ENCODE results near the gene PODNL1.
"Not testable (repeated sequence)": the region's sequence is repeated elsewhere in the genome, so short reads cannot be mapped to it uniquely, and the experiment has no call there.

The PODNL1 gene

DNA sequence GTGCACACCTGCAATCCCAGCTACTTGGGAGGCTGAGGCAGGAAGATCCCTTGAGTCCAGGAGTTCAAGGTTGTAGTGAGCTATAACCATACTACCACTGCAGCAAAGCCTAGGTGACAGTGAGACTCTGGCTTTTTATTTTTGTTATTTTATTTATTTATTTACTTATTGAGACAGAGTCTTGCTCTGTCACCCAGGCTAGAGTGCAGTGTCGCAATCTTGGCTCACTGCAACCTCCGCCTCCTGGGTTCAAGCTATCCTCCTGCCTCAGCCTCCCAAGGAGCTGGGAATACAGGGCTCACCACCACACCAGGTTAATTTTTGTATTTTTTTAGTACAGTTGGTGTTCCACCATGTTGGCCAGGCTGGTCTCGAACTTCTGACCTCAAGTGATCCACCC lies 35.3 kb upstream of the PODNL1 start:
- not testable (repeated sequence) for FAIRE-seq

GRCh38 chr19:13972368-13973155 lies 34.3 kb upstream of the PODNL1 start:
- FAIRE-seq: no peak

DNA sequence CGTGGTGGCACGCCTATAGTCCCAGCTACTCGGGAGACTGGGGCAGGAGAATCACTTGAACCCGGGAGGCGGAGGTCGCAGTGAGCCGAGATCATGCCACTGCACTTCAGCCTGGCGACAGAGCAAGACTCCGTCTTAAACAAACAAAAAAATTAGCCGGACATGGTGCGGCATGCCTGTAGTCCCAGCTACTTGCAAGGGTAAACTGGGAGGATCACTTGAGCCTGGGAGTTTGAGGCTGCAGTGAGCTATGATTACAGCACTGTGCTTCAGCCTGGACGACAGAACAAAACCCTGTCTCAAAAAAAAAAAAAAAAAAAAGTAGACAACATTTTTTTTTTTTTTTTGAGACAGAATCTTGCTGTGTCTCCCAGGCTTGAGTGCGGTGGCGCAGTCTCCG lies 33.7 kb upstream of the PODNL1 start:
- not testable (repeated sequence) for FAIRE-seq

DNA sequence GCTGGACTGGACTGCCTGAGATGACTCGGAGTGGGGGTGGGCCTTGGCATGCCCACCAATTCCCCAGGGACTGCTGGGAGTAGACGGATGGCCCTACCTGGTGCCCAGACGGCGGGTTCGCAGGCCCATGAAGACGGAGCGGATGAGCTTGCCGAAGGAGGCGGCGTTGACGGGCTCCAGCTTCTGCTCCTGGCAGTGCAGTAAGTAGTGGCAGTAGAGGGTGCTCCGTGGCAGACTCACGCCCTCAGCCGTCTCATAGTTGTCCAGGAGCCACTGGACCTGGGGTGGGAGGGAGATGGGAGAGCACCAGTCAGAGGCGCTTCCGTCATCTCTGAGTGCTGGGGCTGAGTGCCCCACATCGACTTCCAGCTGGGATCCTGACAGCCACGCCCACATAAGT lies 31.7 kb upstream of the PODNL1 start:
- no peak for FAIRE-seq

GRCh38 chr19:13968999-13969398 lies 30.8 kb upstream of the PODNL1 start:
- FAIRE-seq: no peak

DNA sequence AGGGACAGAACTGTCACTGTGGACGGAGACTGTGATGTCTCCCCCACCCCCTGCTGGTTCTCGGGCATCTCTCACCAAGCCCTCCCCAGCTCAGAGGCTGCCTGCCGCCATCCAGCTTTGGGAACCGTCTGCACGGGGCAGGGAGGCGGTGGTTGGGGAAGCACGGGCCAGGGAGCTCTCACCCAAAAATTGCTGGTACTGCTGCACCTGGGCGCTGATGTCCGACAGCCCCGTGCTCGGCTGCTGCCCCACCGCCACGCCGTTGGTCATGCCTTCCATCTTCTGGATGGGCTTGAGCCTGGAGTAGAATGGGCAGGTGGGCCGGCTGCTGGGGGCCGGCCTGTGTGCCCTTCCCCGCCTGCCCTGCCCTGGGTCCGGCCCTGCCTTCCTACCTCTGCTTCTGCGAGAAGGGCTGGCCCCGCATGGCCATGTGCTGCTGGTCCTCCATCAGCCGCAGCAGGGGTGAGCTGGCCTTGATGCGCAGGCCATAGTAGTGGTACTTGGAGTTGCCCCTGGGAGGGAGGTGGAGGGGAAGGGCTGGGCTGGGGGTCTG lies 30.2 kb upstream of the PODNL1 start:
- FAIRE-seq: no peak

DNA sequence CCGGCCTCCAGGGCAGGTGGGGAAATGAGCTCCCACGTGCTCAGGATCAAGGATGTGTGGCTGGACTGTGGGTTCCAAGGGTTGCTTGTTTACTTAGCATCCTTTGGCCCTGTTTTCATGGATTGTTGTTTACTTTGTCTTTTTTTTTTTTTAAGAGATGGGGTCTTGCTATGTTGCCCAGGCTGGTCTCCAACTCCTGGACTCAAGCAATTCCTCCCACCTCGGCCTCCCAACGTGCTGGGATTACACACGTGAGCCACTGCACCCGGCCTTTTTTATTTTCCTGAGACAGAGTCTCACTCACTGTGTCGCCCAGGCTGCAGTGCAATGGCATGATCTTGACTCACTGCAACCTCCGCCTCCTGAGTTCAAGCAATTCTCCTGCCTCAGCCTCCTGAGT lies 29.0 kb upstream of the PODNL1 start:
- FAIRE-seq: not testable (repeated sequence)

DNA sequence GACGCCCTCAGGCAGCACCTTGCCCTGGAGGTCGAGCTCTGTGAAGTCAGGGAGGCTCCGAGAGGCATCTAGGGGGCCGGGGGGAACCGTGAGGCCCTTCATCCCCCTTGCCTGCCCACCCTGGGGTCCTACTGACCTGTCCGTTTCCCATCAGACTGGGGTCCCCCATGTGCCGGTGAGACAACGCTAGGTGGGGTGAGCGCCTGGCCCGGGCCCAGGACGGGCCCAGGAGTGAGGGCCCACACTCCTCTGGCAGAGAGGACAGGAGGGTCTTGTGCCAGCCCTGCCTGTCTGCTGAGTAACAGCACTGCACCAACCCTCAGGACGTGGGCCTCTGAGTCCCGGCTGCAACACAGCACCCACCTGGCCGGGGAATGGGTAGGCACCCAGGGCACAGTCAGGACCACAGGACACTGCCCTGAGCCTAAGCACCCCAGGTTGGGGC lies 28.5 kb upstream of the PODNL1 start:
- no peak for FAIRE-seq

- FAIRE-seq: no peak
These were observed 27.9 kb upstream of the PODNL1 start for GRCh38 chr19:13965926-13966683.

DNA sequence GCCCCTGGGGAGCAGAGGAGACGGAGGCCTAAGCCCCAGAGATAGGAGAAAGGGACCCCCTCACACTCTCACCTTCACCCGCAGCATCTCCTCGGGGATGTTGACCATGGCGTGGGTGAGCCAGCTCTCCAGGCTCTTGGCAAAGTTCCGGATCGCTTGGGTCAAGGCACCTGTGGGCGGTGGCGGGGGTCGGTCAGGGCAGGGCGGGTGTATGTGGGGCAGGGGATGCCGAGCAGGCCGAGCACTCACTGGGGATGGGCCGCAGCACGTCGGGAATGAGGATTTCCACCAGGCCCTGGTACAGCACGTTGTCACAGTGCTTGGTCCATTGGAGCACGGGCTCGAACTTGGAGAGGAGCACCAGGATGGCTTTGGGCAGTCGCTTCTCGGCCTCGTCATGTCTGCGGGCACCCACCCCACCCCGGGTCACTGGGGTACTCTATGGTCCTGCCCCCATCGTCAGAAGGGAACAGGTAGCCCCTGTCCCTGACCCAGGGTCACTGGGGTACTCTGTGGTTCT lies 27.2 kb upstream of the PODNL1 start:
- no peak for FAIRE-seq

DNA sequence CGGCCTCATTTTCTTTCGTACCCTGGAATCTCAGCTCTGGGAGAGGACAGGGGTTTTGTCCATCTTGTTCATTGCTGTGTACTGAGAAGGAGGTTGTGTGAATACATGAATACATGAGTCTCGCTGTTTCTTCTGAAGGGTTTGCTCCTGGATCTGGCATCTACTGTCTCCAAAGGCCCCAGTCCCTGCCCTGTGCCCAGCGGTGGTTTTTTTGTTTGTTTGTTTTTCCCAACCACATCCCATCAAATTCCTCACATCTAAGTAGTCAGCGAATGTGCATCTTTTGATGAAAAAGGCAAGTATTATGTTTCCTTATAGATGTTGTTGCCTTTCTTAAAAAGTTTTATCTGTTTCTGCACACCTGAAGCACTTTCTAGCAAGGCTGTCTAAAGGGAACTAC lies 26.6 kb upstream of the PODNL1 start:
- FAIRE-seq: no peak

- FAIRE-seq: no peak
These were observed 25.4 kb upstream of the PODNL1 start for GRCh38 chr19:13963603-13964105.

GRCh38 chr19:13962699-13963602 lies 24.7 kb upstream of the PODNL1 start:
- no peak for FAIRE-seq

DNA sequence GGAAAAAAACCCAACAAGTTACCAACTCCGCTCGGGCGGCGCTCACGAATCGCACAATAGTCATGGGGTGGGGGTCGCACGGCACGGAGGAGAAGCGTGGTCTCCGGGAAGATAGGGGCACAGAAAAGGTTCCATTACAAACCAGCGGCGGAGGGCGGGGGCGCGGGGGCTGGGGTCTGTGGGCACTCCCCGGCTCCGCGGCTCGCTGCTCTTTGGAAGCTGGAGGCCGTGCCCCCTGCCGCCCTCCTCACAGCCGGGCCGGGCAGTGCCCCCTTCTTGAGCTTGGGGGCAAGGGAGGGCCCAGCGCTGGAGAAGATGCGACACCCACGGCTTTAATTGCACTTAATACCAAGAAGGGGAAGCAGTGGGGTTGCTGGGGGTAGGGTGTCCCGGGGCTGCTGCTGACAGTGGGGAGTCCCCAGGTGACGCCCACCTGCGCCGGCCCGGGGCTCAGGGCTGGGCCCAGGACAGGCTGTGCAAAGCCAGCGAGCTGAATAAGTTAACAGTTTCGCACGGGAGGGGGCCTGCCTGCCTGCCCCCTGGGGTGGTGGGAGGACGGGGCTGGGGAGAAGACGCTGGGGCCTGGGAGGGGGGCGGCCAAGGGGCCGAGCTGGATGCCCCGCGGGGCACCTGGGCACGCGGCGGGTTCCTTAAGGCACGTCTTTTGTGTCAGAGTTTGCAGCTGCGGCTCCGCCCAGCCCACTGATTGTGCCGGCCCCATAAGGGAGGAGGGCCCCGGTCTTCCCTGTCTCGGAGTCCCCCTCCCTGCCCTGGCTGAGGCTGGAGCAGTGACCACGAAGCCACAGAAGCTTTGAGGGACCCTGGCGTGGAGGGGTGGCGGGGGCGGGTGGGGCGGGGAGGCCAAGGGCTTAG lies 23.8 kb upstream of the PODNL1 start:
- FAIRE-seq: no peak

DNA sequence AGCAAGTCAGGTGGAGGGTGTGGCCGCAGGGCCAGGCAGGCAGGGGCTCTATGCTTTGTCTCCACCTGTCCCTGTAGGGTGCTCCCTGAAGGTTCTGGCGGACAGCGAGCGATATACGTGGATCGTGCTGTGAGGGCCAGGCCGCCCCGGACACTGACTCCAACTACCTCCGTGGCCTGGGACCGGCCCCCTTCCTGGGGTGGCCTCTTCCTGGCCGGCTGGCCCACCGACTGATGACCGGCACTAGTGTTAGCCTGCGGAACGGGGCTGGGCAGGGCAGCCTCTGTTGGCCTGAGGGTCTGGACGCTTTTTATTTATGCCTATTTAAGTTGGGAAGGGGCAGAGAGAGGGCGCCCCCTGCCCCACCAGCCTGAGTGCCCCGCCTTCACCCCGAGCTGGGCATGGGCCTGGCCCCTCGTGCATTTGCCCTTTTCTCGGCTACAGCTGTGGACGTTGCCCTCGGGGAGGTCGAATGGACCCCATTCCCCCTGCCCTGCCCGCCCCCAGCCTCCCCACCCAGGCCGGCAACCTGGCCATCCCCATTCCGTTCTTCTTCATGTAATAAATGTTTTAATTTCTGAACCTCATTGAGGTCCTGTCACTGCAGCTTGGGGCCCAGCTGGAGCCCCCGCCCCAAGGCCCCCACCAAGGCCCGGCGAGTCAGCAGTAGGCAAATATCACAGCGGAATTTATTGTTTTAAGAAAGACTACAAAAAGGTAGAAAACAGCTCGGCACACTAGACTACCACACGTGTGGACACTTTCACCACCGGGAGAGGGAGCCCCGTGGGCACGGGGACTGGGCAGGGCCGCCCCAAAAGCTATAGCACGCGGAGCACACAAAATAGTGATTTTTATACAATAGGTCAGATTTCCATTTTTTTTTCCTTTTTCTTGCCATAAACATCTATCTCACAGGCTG lies 22.9 kb upstream of the PODNL1 start:
- no peak for FAIRE-seq

GRCh38 chr19:13959962-13960862 lies 22.0 kb upstream of the PODNL1 start:
- no peak for FAIRE-seq

DNA sequence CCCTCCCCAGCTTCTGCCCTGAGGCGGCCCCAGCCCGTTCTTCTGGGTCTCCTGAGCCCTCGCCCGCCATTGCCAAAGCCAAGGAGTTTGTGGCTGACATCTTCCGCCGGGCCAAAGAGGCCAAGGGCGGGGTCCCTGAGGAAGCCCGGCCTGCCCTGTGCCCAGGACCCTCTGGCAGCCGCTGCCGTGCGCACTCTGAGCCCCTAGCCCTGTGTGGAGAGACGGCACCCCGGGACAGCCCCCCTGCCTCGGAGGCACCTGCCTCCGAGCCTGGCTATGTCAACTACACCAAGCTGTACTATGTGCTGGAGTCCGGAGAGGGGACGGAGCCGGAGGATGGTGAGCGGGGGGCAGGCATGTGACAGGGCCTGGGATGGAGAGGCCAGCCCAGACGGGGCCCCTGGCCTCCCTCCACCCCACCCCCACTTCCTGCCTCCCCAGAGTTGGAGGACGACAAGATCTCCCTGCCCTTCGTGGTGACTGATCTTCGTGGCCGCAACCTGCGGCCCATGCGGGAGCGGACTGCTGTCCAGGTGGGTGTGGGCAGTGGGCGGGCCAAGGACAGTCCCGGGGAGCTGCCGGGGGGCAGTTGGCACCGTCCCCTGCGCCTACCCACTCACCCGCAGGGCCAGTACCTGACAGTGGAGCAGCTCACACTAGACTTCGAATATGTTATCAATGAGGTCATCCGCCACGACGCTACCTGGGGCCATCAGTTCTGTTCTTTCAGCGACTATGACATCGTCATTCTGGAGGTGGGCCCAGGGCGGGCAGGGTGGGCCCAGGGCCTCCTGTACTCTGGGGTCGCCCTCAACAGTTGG lies 21.1 kb upstream of the PODNL1 start:
- FAIRE-seq: no peak

DNA sequence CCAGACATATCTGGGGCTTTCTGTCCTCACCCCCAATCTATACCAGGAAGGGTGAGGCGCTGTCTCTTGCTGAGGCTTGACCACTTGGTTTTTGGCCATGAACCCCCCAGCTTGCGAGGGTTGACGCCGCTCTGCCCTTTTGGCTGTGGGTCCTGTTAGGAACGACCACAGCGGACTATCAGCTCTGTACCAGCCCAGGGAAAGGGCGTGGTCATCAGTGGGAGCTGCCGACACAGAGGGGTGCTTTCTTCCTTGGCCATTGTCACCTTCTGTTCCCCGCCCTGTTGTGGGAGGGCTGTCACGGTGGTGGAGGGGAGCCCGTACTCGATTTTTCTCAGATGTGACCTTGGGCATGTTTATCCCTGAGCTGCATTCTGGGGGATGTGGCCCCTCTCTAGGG lies 19.8 kb upstream of the PODNL1 start:
- no peak for FAIRE-seq
